HepG2 (cell line): Measurements from ENCODE around the gene RASSF8. TPM values are rescaled to one million over a fixed set of nuclear protein-coding genes. Genes with fewer than 3 reads are reported as not detected.

Experiments
- ATAC-seq: fragments of 200-7000 bp; cut with Tn5 transposase; 3 replicates; pipeline ENCODE4 v1.9.1; 2020; ENCODE audit warnings: mild to moderate bottlenecking, moderate library complexity
- BruUV-seq: library from RNA; stranded (reverse); fragments of 400-500 nt; replicated peaks from 2 replicates; lab custom pipeline; 2021; lab: Mats Ljungman, UMichigan
- CTCF ChIA-PET: fragments of 300-600 bp; formaldehyde crosslinking; extraction: SDS; loops from one replicate; lab custom pipeline; 2021; ENCODE audit warnings: low total read pairs, inconsistent platforms, low intra/inter-chr PET ratio; lab: Yijun Ruan, JAX
- POLR2A ChIA-PET: fragments of 350-600 bp; sonication (Branson Sonifier 250); formaldehyde crosslinking; loops from one replicate; lab custom pipeline; 2020; ENCODE audit warnings: antibody characterized with exemption, inconsistent platforms; lab: Yijun Ruan, JAX
- DNase-seq: peaks from one replicate; pipeline ENCODE4 v3.0.0-alpha.2; 2015; ENCODE audit warnings: low spot score
- FAIRE-seq: peaks from 3 replicates; lab custom pipeline; 2011; peaks lifted over from hg19 to GRCh38; lab: Jason Lieb, UNC
- H2AFZ ChIP-seq: one replicate; pipeline ENCODE4 v1.6.1; 2011; ENCODE audit warnings: low read length, inconsistent platforms
- H3K27ac ChIP-seq: fragments of 300-600 bp; 3 replicates; pipeline ENCODE4 v1.8.0; 2011; ENCODE audit warnings: mixed run types, mild to moderate bottlenecking, mixed read lengths, low read length, inconsistent platforms; ENCODE audit not compliant: insufficient read depth; ENCODE audit errors: extremely low read length
- H3K27me3 ChIP-seq, 2 experiments: fragments of 200-600 bp in 1 of 2; 2 replicates in 1 of 2; 3 replicates in 1 of 2; pipeline versions ENCODE4 v1.6.0 to v1.8.0; 2011; ENCODE audit warnings: low read length in 2 of 2, mild to moderate bottlenecking in 2 of 2, moderate library complexity in 2 of 2, inconsistent platforms in 1 of 2; ENCODE audit not compliant: insufficient read depth in 2 of 2, control insufficient read depth in 1 of 2
- H3K36me3 ChIP-seq, 2 experiments: fragments of 200-600 bp in 1 of 2; replicated peaks in 1 of 2; 2 replicates in 1 of 2; 3 replicates in 1 of 2; pipeline versions ENCODE4 v1.5.1 to v1.8.0; 2011; ENCODE audit warnings: low read length in 2 of 2, inconsistent platforms in 1 of 2; ENCODE audit not compliant: insufficient read depth in 2 of 2, control insufficient read depth in 1 of 2
- H3K4me1 ChIP-seq: 2 replicates; pipeline ENCODE4 v1.5.1; 2012; ENCODE audit warnings: low read length, inconsistent platforms; ENCODE audit not compliant: insufficient read depth
- H3K4me2 ChIP-seq: 2 replicates; pipeline ENCODE4 v1.6.0; 2011; ENCODE audit warnings: low read depth, low read length, inconsistent platforms
- H3K4me3 ChIP-seq, 3 experiments: fragments of 200-600 bp in 1 of 3; sonication (generic), shearing (Covaris generic) in 1 of 3; replicated peaks in 1 of 3; 2 replicates each; pipeline ENCODE4 v1.5.1; 2011 to 2016; ENCODE audit warnings: low read length in 3 of 3, inconsistent platforms in 2 of 3, low read depth in 2 of 3, mild to moderate bottlenecking in 2 of 3, control low read depth in 1 of 3, mixed read lengths in 1 of 3; ENCODE audit not compliant: insufficient read depth in 1 of 3
- H3K79me2 ChIP-seq: one replicate; pipeline ENCODE4 v1.6.1; 2011; ENCODE audit warnings: low read length, inconsistent platforms; ENCODE audit not compliant: insufficient read depth
- H3K9ac ChIP-seq: 2 replicates; pipeline ENCODE4 v1.6.0; 2011; ENCODE audit warnings: mild to moderate bottlenecking, low read depth, low read length, inconsistent platforms; ENCODE audit not compliant: insufficient read depth
- H3K9me3 ChIP-seq: 2 replicates; pipeline ENCODE4 v1.5.1; 2012; ENCODE audit warnings: mild to moderate bottlenecking, low read length
- H4K20me1 ChIP-seq: 2 replicates; pipeline ENCODE4 v1.6.0; 2011; ENCODE audit warnings: inconsistent platforms, mild to moderate bottlenecking, low read length, moderate library complexity; ENCODE audit not compliant: insufficient read depth
- AHR ChIP-seq: IDR thresholded peaks from 2 replicates; pipeline ENCODE4 v1.6.1; 2018; ENCODE audit warnings: missing genetic modification reagents, missing compliant biosample characterization
- FIP1L1 ChIP-seq: fragments of 200-400 bp; formaldehyde crosslinking; IDR thresholded peaks from 2 replicates; pipeline ENCODE4 v1.6.1; 2018; ENCODE audit warnings: low read depth, mild to moderate bottlenecking, low read length, moderate library complexity, borderline replicate concordance; ENCODE audit not compliant: insufficient read depth
- FLYWCH1 ChIP-seq: sonication (generic); formaldehyde crosslinking; IDR thresholded peaks from 2 replicates; pipeline ENCODE4 v1.8.1; 2023; ENCODE audit warnings: mild to moderate bottlenecking, missing genetic modification reagents
- FOXK2 ChIP-seq: fragments of 450-650 bp; IDR thresholded peaks from 2 replicates; pipeline ENCODE4 v1.6.1; 2016
- FOXP4 ChIP-seq: sonication (generic); formaldehyde crosslinking; IDR thresholded peaks from 2 replicates; pipeline ENCODE4 v1.4.0; 2020; ENCODE audit warnings: missing genetic modification reagents
- HNRNPL ChIP-seq: fragments of 200-400 bp; formaldehyde crosslinking; IDR thresholded peaks from 2 replicates; pipeline ENCODE4 v1.6.1; 2017; ENCODE audit warnings: mild to moderate bottlenecking, low read depth, low read length
- ISX ChIP-seq: sonication (generic); formaldehyde crosslinking; conservative IDR thresholded peaks from 2 replicates; pipeline ENCODE4 v1.5.0; 2020; ENCODE audit warnings: missing genetic modification reagents
- MAFG ChIP-seq: sonication (generic); formaldehyde crosslinking; IDR thresholded peaks from 2 replicates; pipeline ENCODE4 v1.5.1; 2020; ENCODE audit warnings: mild to moderate bottlenecking, missing genetic modification reagents
- MTERF4 ChIP-seq: sonication (generic); formaldehyde crosslinking; IDR thresholded peaks from 2 replicates; pipeline ENCODE4 v1.8.0; 2023; ENCODE audit warnings: mild to moderate bottlenecking, missing genetic modification reagents
- PAWR ChIP-seq: sonication (generic); formaldehyde crosslinking; IDR thresholded peaks from 2 replicates; pipeline ENCODE4 v1.4.0; 2020; ENCODE audit warnings: missing genetic modification reagents, mild to moderate bottlenecking, borderline replicate concordance
- PHF5A ChIP-seq: IDR thresholded peaks from one replicate; pipeline ENCODE4 v1.6.1; 2018; ENCODE audit warnings: low read depth, missing genetic modification reagents; ENCODE audit not compliant: unreplicated experiment
- RXRA ChIP-seq: sonication (generic); formaldehyde crosslinking; IDR thresholded peaks from 2 replicates; pipeline ENCODE4 v1.5.1; 2020; ENCODE audit warnings: missing genetic modification reagents
- SATB2 ChIP-seq: sonication (generic); formaldehyde crosslinking; IDR thresholded peaks from 2 replicates; pipeline ENCODE4 v1.5.0; 2020; ENCODE audit warnings: missing genetic modification reagents
- TEAD3 ChIP-seq: optimal IDR thresholded peaks from 2 replicates; pipeline ENCODE3; 2016; ENCODE audit warnings: borderline replicate concordance
- ZKSCAN1 ChIP-seq: fragments of 150-350 bp; IDR thresholded peaks from 2 replicates; pipeline ENCODE4 v1.6.1; 2014; ENCODE audit warnings: low read length
- ZNF335 ChIP-seq: sonication (generic); formaldehyde crosslinking; IDR thresholded peaks from 2 replicates; pipeline ENCODE4 v1.4.0; 2020; ENCODE audit warnings: missing genetic modification reagents
- ZNF350 ChIP-seq: sonication (generic); formaldehyde crosslinking; IDR thresholded peaks from 2 replicates; pipeline ENCODE4 v1.4.0; 2020; ENCODE audit warnings: mild to moderate bottlenecking, low read depth, missing genetic modification reagents, borderline replicate concordance
- ZNF430 ChIP-seq: sonication (generic); formaldehyde crosslinking; IDR thresholded peaks from 2 replicates; pipeline ENCODE4 v1.9.0; 2021; ENCODE audit warnings: mild to moderate bottlenecking, missing genetic modification reagents
- ZNF768 ChIP-seq: sonication (generic); formaldehyde crosslinking; IDR thresholded peaks from 2 replicates; pipeline ENCODE4 v1.4.0; 2020; ENCODE audit warnings: missing genetic modification reagents
- WGBS: methylation state at CpG from one replicate; pipeline ENCODE4 v1.1.6; 2017; ENCODE audit warnings: low lambda C conversion rate; 5-methylcytosine and 5-hydroxymethylcytosine counted together
- in situ Hi-C: cut with HindIII; loops from 2 replicates; pipeline ENCODE4 v1.10.0; 2017; ENCODE audit warnings: low pct_unique_long_range_greater_than_20kb; ENCODE audit not compliant: extremely low pct_ligation_motif_present
- intact Hi-C: fragments of 100-400 bp; cut with micrococcal nuclease; formaldehyde crosslinking; loops from one replicate; pipeline ENCODE4 v1.10.0; 2022; ENCODE audit not compliant: unreplicated experiment
- polyA plus RNA-seq, 8 experiments: library from polyadenylated mRNA; depleted of rRNA in 3 of 8; stranded (reverse) in 7 of 8; unstranded in 1 of 8; fragments of >200 nt; fragmentation: Illumina TruSeq in 4 of 8; extraction: Trizol in 4 of 8; gene quantifications; 2 replicates each; pipeline versions ENCODE4 v1.2.1 to v1.2.3, GENCODE V29; 2011 to 2016; ENCODE audit warnings: low read depth in 4 of 8, missing spikeins in 1 of 8, mixed read lengths in 1 of 8; ENCODE audit not compliant: insufficient read depth in 1 of 8
- total RNA-seq, 5 experiments: library from RNA; depleted of rRNA; stranded (reverse); fragments of >200 nt; fragmentation: Illumina TruSeq; extraction: Trizol; gene quantifications; 2 replicates each; pipeline ENCODE4 v1.2.3, GENCODE V29; 2016; ENCODE audit warnings: low read depth in 1 of 5

RASSF8 gene
- total and polyA plus RNA-seq, 2 of the 13 experiments (the other 11 are each of a cell fraction or from before 2014, with no cell fraction given) = 0.82 to 9.2 TPM

GRCh38 chr12:26090836-26091510 is 132.5 kb downstream of the RASSF8 start:
- H3K36me3 ChIP-seq = no peaks in the 10 kb centered on the region
- WGBS = 50% methylated on average over 11 of the region's 11 CpGs
- no peak overlapping the region for H3K4me3 ChIP-seq
- ChIA-PET CTCF (no interaction called here), POLR2A (no interaction called here)
- no peak overlapping the region for H3K27ac ChIP-seq
- no peaks in the 10 kb centered on the region for H3K27me3 ChIP-seq
- intact Hi-C loops = no loop called here
- peaks cover 5% of the 10 kb centered on the region for H3K4me1 ChIP-seq
- H3K9me3 ChIP-seq = no peaks in the 10 kb centered on the region
- ATAC-seq (no peak), DNase-seq (peak; percentile 7), FAIRE-seq (no peak)
- TF ChIP-seq ZNF768 (CRISPR knock-in tag) (no peak), PHF5A (CRISPR knock-in tag) (no peak), SATB2 (no peak), TEAD3 (CRISPR knock-in tag) (peak; percentile 70), ZNF335 (CRISPR knock-in tag) (no peak)
- BruUV-seq = no TSS peak
- H3K4me2 ChIP-seq = no peak overlapping the region
- no peak overlapping the region for H3K9ac ChIP-seq
- in situ Hi-C loops = no loop called here
- H4K20me1 ChIP-seq = no peaks in the 10 kb centered on the region
- H3K79me2 ChIP-seq = no peaks in the 10 kb centered on the region
- no peak overlapping the region for H2AFZ ChIP-seq

GRCh38 chr12:26091822-26092221 is 133.3 kb downstream of the RASSF8 start:
- ATAC-seq (no peak), DNase-seq (no peak), FAIRE-seq (no peak)
- Histone ChIP-seq H3K9me3 (no peaks in the 10 kb centered on the region), H3K27ac (no peak overlapping the region), H3K9ac (no peak overlapping the region), H3K79me2 (no peaks in the 10 kb centered on the region), H3K36me3 (no peaks in the 10 kb centered on the region), H4K20me1 (no peaks in the 10 kb centered on the region), H3K4me3 (no peak overlapping the region), H3K27me3 (no peaks in the 10 kb centered on the region), H3K4me1 (peaks cover 11% of the 10 kb centered on the region), H3K4me2 (no peak overlapping the region), H2AFZ (peak overlapping the region; percentile 32)
- WGBS = 77% methylated on average over 6 of the region's 6 CpGs
- intact Hi-C loops = no loop called here
- ChIA-PET POLR2A (no interaction called here), CTCF (no interaction called here)
- in situ Hi-C loops = no loop called here
- no TSS peak for BruUV-seq
- TF ChIP-seq RXRA (CRISPR knock-in tag) = no peak
- no peak for TF ChIP-seq FLYWCH1 (CRISPR knock-in tag)
- no peak for TF ChIP-seq MAFG (CRISPR knock-in tag)
- TF ChIP-seq HNRNPL = no peak
- TF ChIP-seq MTERF4 = no peak
- TF ChIP-seq ZNF430 (CRISPR knock-in tag) = no peak
- no peak for TF ChIP-seq ZKSCAN1
- no peak for TF ChIP-seq AHR (CRISPR knock-in tag)
- TF ChIP-seq FOXP4 = no peak
- no peak for TF ChIP-seq FOXK2
- no peak for TF ChIP-seq FIP1L1
- no peak for TF ChIP-seq ISX (CRISPR knock-in tag)
- no peak for TF ChIP-seq ZNF350
- TF ChIP-seq PAWR (CRISPR knock-in tag) = no peak
